NCI-H187 treated with DMSO at 0.1 percent for 48 hours (cell line): Measurements from ENCODE around the gene GRIK1.
"Not testable (repeated sequence)": the region's sequence is repeated elsewhere in the genome, so short reads cannot be mapped to it uniquely, and the experiment has no call there.

Experiments
- DNase-seq: peaks from one replicate; lab custom pipeline; 2025; lab: John Stamatoyannopoulos, UW

GRIK1 gene

GRCh38 chr21:29606613-29607012 is 333.2 kb downstream of the GRIK1 start:
- no peak for DNase-seq

GRCh38 chr21:29605219-29605618 is 334.6 kb downstream of the GRIK1 start:
- not testable (repeated sequence) for DNase-seq

- no peak for DNase-seq
Measured at GRCh38 chr21:29604076-29604475, 335.7 kb downstream of the GRIK1 start.

GRCh38 chr21:29601047-29601446 is 338.7 kb downstream of the GRIK1 start:
- no peak for DNase-seq

- no peak for DNase-seq
Measured at GRCh38 chr21:29586696-29587095, 353.1 kb downstream of the GRIK1 start.

- no peak for DNase-seq
Measured at GRCh38 chr21:29585462-29585861, 354.3 kb downstream of the GRIK1 start.

GRCh38 chr21:29583424-29583924 is 356.3 kb downstream of the GRIK1 start:
- no peak for DNase-seq

GRCh38 chr21:29582855-29583254 is 356.9 kb downstream of the GRIK1 start:
- DNase-seq, result no peak

GRCh38 chr21:29581393-29581792 is 358.4 kb downstream of the GRIK1 start:
- no peak for DNase-seq

GRCh38 chr21:29580732-29581285 is 359.0 kb downstream of the GRIK1 start:
- no peak for DNase-seq

GRCh38 chr21:29578306-29578705 is 361.5 kb downstream of the GRIK1 start:
- no peak for DNase-seq

- no peak for DNase-seq
Measured at GRCh38 chr21:29571949-29572348, 367.8 kb downstream of the GRIK1 start.

- DNase-seq, result no peak
Measured at GRCh38 chr21:29568020-29568697, 371.6 kb downstream of the GRIK1 start.

GRCh38 chr21:29557931-29558725 is 381.7 kb downstream of the GRIK1 start:
- no peak for DNase-seq

GRCh38 chr21:29557200-29557599 is 382.6 kb downstream of the GRIK1 start:
- DNase-seq, result no peak

- DNase-seq, result no peak
Measured at GRCh38 chr21:29555601-29556000, 384.2 kb downstream of the GRIK1 start.

- no peak for DNase-seq
Measured at GRCh38 chr21:29550205-29550604, 389.6 kb downstream of the GRIK1 start.

- no peak for DNase-seq
Measured at GRCh38 chr21:29549614-29550013, 390.2 kb downstream of the GRIK1 start.

- no peak for DNase-seq
Measured at GRCh38 chr21:29547998-29548397, 391.8 kb downstream of the GRIK1 start.

GRCh38 chr21:29546071-29546470 is 393.7 kb downstream of the GRIK1 start:
- no peak for DNase-seq

GRCh38 chr21:29540289-29540688 is 399.5 kb downstream of the GRIK1 start:
- no peak for DNase-seq

GRCh38 chr21:29538115-29538514 is 401.7 kb downstream of the GRIK1 start:
- DNase-seq, result no peak

- no peak for DNase-seq
Measured at GRCh38 chr21:29534448-29534847, 405.3 kb downstream of the GRIK1 start.
